Skeletal muscle tissue (tissue), 4 donors: ENCODE data around the gene TRNT1. TPM values are rescaled to one million over a fixed set of nuclear protein-coding genes. Genes with fewer than 3 reads are reported as not detected.
A peak's percentile ranks its signal among the peaks of the same experiment; 100 is the strongest.

ENCODE experiments used
- H3K27ac ChIP-seq: one replicate; pipeline ENCODE4 v1.7.0; 2013; ENCODE audit warnings: mild to moderate bottlenecking, low read depth, low read length, inconsistent platforms
- H3K27me3 ChIP-seq, 3 donors: one replicate each; pipeline ENCODE4 v1.7.0; 2013; ENCODE audit warnings: low read length in 3 of 3; ENCODE audit not compliant: control insufficient read depth in 3 of 3, insufficient read depth in 3 of 3
- H3K36me3 ChIP-seq, 3 donors: one replicate each; pipeline ENCODE4 v1.7.0; 2013; ENCODE audit warnings: low read length in 3 of 3; ENCODE audit not compliant: control insufficient read depth in 3 of 3, insufficient read depth in 3 of 3
- H3K4me1 ChIP-seq, 3 donors: one replicate each; pipeline ENCODE4 v1.7.0; 2013; ENCODE audit warnings: low read length in 3 of 3, mild to moderate bottlenecking in 3 of 3; ENCODE audit not compliant: control insufficient read depth in 3 of 3, insufficient read depth in 3 of 3
- H3K4me3 ChIP-seq, 3 donors: one replicate each; pipeline ENCODE4 v1.7.0; 2013; ENCODE audit warnings: low read length in 3 of 3
- H3K9ac ChIP-seq, 3 donors: one replicate each; pipeline ENCODE4 v1.7.0; 2013; ENCODE audit warnings: low read length in 3 of 3, mild to moderate bottlenecking in 3 of 3, moderate library complexity in 2 of 3, low read depth in 1 of 3
- H3K9me3 ChIP-seq, 3 donors: one replicate each; pipeline ENCODE4 v1.7.0; 2013; ENCODE audit warnings: low read length in 3 of 3; ENCODE audit not compliant: control insufficient read depth in 3 of 3
- total RNA-seq: library from RNA; depleted of rRNA; stranded (reverse); fragments of >200 nt; gene quantifications from one replicate; pipeline ENCODE4 v1.2.3, GENCODE V29; 2014
- donor health status: Osteomylitis.

The TRNT1 gene
- total RNA-seq, 1 donor from 2014 or later, result 26.6 TPM

GRCh38 chr3:3110749-3111361 lies 15.9 kb upstream of the TRNT1 start:
- no peak overlapping the region for H3K27ac ChIP-seq
- H3K36me3 ChIP-seq, result no peaks in the 10 kb centered on the region
- no peaks in the 10 kb centered on the region for H3K9me3 ChIP-seq
- no peak overlapping the region for H3K9ac ChIP-seq
- no peak overlapping the region for H3K4me3 ChIP-seq
- H3K4me1 ChIP-seq, result no peaks in the 10 kb centered on the region
- H3K27me3 ChIP-seq, result peaks cover 0 to 4% (median 0%) of the 10 kb centered on the region in 3 donors

DNA sequence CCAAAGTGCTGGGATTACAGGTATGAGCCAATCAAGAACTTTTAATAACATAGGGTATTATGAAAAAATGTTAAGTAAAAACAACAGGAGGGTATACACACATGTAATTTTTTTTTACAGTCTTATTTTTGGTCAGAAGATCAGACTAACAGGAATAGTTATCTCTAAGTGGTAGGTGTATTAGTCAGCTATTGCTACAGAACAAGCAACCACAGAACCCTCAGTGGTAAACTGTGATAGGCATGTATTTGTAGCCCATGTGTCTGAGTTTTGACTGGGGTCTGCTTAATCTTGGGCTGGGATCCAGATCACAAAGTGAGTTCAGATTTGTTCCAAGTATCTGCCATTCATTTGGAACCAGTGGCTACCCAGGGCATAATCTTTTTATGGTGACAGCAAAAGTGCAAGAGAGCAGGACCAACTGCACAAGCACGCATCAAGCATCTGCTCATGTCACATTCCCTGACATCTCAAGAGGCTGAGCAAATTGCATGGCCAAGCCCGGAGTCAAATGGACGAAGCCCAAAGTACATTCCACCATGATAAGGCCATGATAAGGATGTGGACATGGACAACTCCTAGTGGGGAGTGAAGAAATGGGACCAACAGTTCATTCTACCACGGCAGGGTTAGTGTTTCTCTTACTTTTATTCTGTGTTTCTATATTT lies 13.6 kb upstream of the TRNT1 start:
- no peaks in the 10 kb centered on the region for H3K4me1 ChIP-seq
- H3K4me3 ChIP-seq, result no peak overlapping the region

GRCh38 chr3:3117651-3118050 lies 9.1 kb upstream of the TRNT1 start:
- Histone ChIP-seq H3K9me3 (no peaks in the 10 kb centered on the region), H3K4me1 (no peaks in the 10 kb centered on the region), H3K4me3 (no peak overlapping the region), H3K9ac (no peak overlapping the region), H3K27me3 (no peaks in the 10 kb centered on the region), H3K27ac (no peak overlapping the region), H3K36me3 (no peaks in the 10 kb centered on the region)

More for the DNA sequence above, 13.6 kb upstream of the TRNT1 start:
- Histone ChIP-seq H3K27ac (no peak overlapping the region), H3K9ac (no peak overlapping the region), H3K9me3 (no peaks in the 10 kb centered on the region), H3K36me3 (no peaks in the 10 kb centered on the region), H3K27me3 (peaks cover 0 to 4% (median 0%) of the 10 kb centered on the region in 3 donors)

GRCh38 chr3:3119393-3119851 lies 7.3 kb upstream of the TRNT1 start:
- Histone ChIP-seq H3K4me3 (no peak overlapping the region), H3K27me3 (no peaks in the 10 kb centered on the region), H3K4me1 (no peaks in the 10 kb centered on the region), H3K9me3 (no peaks in the 10 kb centered on the region), H3K27ac (no peak overlapping the region), H3K9ac (no peak overlapping the region), H3K36me3 (no peaks in the 10 kb centered on the region)

DNA sequence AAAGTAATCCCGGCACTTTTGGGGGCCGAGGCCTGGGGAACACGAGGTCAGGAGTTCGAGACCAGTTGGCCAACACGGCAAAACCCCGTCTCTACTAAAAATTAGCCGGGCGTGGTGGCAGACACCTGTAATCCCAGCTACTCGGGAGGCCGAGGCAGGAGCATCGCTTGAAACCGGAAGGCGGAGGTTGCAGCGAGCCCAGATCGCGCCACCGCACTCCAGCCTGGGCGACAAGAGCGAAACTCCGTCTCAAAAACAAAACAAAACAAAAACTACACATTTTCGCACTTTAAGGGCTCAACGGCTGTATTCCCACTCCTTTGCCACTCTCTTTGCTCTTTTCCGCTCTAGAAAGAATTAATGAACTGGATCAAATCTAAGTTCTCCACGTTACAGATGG lies 763 bp upstream of the TRNT1 start:
- no peaks in the 10 kb centered on the region for H3K9me3 ChIP-seq
- H3K27ac ChIP-seq, result peak overlapping the region; percentile 85
- H3K4me1 ChIP-seq, result peaks cover 6 to 16% (median 10%) of the 10 kb centered on the region in 3 donors
- H3K4me3 ChIP-seq, result peak overlapping the region; percentile 90 to 100 (median 97)
- no peaks in the 10 kb centered on the region for H3K27me3 ChIP-seq
- H3K36me3 ChIP-seq, result peaks cover 7 to 9% (median 8%) of the 10 kb centered on the region in 3 donors
- peak overlapping the region; percentile 84 to 95 (median 91) for H3K9ac ChIP-seq

DNA sequence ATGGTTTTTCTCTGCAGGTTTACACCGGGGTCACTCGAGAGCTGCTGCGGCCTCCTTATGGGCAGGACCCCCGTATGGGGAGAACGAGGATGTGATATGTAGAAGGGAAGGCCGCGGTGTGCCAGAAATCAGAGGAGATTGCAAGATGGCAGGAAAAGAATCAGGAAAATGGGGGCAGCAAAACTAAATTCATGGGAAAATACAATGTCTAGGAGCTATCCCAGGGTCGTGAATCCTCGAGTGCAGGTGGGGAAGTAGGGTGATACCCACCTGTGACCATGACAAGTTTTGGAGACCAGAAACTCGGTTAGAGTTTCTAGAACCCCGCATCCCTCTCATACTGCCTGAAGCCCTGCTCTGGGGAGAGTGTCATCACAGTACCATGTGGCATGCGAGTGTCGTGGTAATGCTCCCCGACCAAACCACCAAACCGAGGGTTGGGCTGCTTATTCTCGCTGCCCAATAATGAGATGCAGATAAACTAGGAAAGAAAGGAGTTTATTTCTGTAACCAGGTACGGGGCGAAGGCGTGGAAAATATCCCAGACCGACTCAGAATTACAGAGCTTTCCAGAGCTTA lies 781 bp downstream of the TRNT1 start:
- H3K27me3 ChIP-seq, result no peaks in the 10 kb centered on the region
- H3K4me3 ChIP-seq, result peak overlapping the region; percentile 78 to 100 (median 97)
- H3K36me3 ChIP-seq, result peaks cover 7 to 12% (median 9%) of the 10 kb centered on the region in 3 donors
- H3K9ac ChIP-seq, result peak overlapping the region; percentile 84 to 95 (median 91)
- H3K4me1 ChIP-seq, result peaks cover 6 to 16% (median 10%) of the 10 kb centered on the region in 3 donors
- peak overlapping the region; percentile 85 for H3K27ac ChIP-seq
- H3K9me3 ChIP-seq, result no peaks in the 10 kb centered on the region

DNA sequence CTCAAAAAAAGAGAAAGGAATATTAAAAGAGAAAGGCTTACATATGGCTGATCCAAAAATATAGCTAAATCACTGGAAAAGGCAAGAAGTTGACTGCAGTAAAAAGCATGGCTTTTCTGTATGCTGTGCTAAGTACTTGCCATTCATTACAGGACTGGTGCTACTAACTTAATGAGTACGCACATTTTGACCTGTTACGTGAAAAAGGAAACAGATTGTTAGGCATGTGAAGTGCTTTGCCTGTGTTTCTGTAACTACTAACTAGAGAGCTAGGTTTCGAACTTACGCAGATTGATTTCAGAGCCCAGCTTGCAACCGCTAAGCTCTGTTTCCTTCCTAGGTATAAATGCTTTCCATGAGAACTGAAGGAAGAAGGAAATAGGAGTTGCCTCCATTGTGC lies 2.8 kb downstream of the TRNT1 start:
- H3K9me3 ChIP-seq, result no peaks in the 10 kb centered on the region
- no peak overlapping the region for H3K4me3 ChIP-seq
- H3K4me1 ChIP-seq, result peaks cover 6 to 16% (median 10%) of the 10 kb centered on the region in 3 donors
- no peak overlapping the region for H3K27ac ChIP-seq
- H3K9ac ChIP-seq, result no peak overlapping the region
- no peaks in the 10 kb centered on the region for H3K27me3 ChIP-seq
- H3K36me3 ChIP-seq, result peaks cover 7 to 12% (median 9%) of the 10 kb centered on the region in 3 donors

- peaks cover 9 to 17% (median 10%) of the 10 kb centered on the region in 3 donors for H3K36me3 ChIP-seq
- no peak overlapping the region for H3K9ac ChIP-seq
Measured at GRCh38 chr3:3133500-3133899, 6.8 kb downstream of the TRNT1 start.

DNA sequence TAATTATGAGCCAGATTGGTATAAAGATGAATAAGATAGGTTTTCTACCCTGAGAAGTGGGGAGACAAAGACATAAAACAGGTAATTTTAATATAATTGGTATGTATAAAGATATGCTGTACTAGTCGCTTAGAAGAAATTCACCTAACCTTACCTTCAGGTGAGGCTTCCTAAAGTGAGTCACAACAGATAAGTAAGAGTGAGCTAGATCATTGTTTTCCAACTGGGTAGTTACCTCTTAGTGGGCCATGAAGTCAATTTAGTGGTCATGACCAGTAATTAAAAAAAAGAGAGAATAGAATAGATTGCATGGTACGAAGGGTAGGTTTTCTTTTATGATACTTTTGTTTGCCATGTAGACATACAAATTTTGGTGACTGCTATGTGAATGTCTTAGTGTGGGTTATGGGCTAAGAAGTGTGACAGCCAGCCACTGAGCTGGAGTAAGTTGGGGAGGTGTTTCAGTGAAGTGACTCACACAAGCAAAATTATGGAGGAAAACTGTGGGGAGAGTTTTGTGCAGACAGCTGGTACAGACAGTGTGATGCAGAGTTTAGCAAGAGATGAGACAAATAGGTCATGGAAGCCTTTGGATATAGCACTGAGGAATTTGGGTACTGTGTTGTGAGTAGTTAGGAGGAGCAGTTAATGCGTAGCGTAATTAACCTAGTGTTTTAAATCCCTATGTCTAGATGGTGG lies 8.2 kb downstream of the TRNT1 start:
- H3K4me1 ChIP-seq, result no peaks in the 10 kb centered on the region
- no peaks in the 10 kb centered on the region for H3K9me3 ChIP-seq
- no peak overlapping the region for H3K27ac ChIP-seq
- H3K9ac ChIP-seq, result no peak overlapping the region
- no peaks in the 10 kb centered on the region for H3K27me3 ChIP-seq
- peaks cover 9 to 20% (median 14%) of the 10 kb centered on the region in 3 donors for H3K36me3 ChIP-seq
- H3K4me3 ChIP-seq, result no peak overlapping the region

More at GRCh38 chr3:3133500-3133899, 6.8 kb downstream of the TRNT1 start:
- Histone ChIP-seq H3K4me3 (no peak overlapping the region), H3K9me3 (no peaks in the 10 kb centered on the region), H3K4me1 (no peaks in the 10 kb centered on the region), H3K27me3 (no peaks in the 10 kb centered on the region), H3K27ac (no peak overlapping the region)
